Colonic mucosa (tissue), 4 donors: ENCODE results near the gene F13B. TPM values are rescaled to one million over a fixed set of nuclear protein-coding genes. Genes with fewer than 3 reads are reported as not detected.
"Not testable (repeated sequence)": the region's sequence is repeated elsewhere in the genome, so short reads cannot be mapped to it uniquely, and the experiment has no call there.

Source experiments
- DNase-seq: peaks from one replicate; pipeline ENCODE4 v3.0.0-alpha.2; 2020
- H3K27ac ChIP-seq: fragments of 200-600 bp; one replicate; pipeline ENCODE4 v1.8.0; 2021
- H3K27me3 ChIP-seq: fragments of 200-600 bp; one replicate; pipeline ENCODE4 v1.8.0; 2021
- H3K36me3 ChIP-seq: fragments of 200-600 bp; one replicate; pipeline ENCODE4 v1.8.0; 2021
- H3K4me1 ChIP-seq: fragments of 200-600 bp; one replicate; pipeline ENCODE4 v1.8.0; 2021; ENCODE audit warnings: mild to moderate bottlenecking
- H3K4me3 ChIP-seq: fragments of 200-600 bp; one replicate; pipeline ENCODE4 v1.8.0; 2021
- H3K9ac ChIP-seq, 2 donors: one replicate each; pipeline ENCODE4 v1.7.0; 2013; ENCODE audit warnings: control low read depth in 2 of 2, low read depth in 2 of 2, low read length in 2 of 2
- H3K9me3 ChIP-seq: fragments of 200-600 bp; one replicate; pipeline ENCODE4 v1.8.0; 2021
- CTCF ChIP-seq: fragments of 200-600 bp; IDR thresholded peaks from one replicate; pipeline ENCODE4 v1.8.0; 2022; ENCODE audit warnings: antibody characterized with exemption, mild to moderate bottlenecking
- intact Hi-C: fragments of 100-400 bp; cut with DNase I; formaldehyde crosslinking; loops from one replicate; pipeline ENCODE4 v1.14.1; 2022
- total RNA-seq, 2 donors: library from RNA; stranded (reverse); fragmentation: NEBNext Ultra II Directional in 1 of 2; extraction: Animal tissue kit (Norgen Biotek cat#: 25700) in 1 of 2; gene quantifications; one replicate each; pipeline ENCODE4 v1.2.1, GENCODE V29; 2021
- donor health status: healthy.
- donor health status: DM: no; HTN: no; CAD: no.
- donor health status: DM: no; HTN: no; CAD: no.

Gene F13B
- total RNA-seq, 2 donors from 2014 or later: not detected

- no peaks in the 10 kb centered on the region for H3K4me1 ChIP-seq
- no peaks in the 10 kb centered on the region for H3K36me3 ChIP-seq
- no peak overlapping the region for H3K9ac ChIP-seq
- no peak for TF ChIP-seq CTCF
- H3K27ac ChIP-seq: no peak overlapping the region
- no peaks in the 10 kb centered on the region for H3K27me3 ChIP-seq
- DNase-seq: no peak
- no peaks in the 10 kb centered on the region for H3K9me3 ChIP-seq
- H3K4me3 ChIP-seq: no peak overlapping the region
- intact Hi-C loops: no loop called here
Measured at GRCh38 chr1:197042676-197043341, 24.3 kb downstream of the F13B start.

- intact Hi-C loops: no loop called here
- no peak for DNase-seq
- Histone ChIP-seq H3K27me3 (no peaks in the 10 kb centered on the region), H3K36me3 (no peaks in the 10 kb centered on the region), H3K27ac (no peak overlapping the region), H3K9me3 (no peaks in the 10 kb centered on the region), H3K4me3 (no peak overlapping the region), H3K9ac (no peak overlapping the region), H3K4me1 (no peaks in the 10 kb centered on the region)
- TF ChIP-seq CTCF: no peak
Measured at GRCh38 chr1:197041486-197042353, 25.3 kb downstream of the F13B start.

DNA sequence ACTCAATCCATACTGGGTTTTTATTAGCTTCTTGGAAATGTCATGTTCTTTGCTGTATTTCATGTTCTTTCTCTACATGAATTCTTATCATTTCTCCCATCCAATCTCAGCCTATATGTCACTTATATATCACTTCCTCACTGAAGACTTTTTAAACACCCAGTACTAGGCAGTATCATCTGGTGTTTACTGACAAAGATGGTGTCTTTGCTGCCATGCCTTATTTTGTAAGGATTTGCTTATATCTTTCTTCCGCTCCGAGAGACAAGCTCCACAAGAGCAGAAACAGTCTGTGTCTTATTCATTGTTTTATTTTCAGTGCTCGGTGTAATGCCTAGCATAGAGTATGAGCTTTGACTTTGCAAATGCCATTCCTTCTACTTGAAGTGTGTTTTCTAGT is 30.2 kb downstream of the F13B start:
- Histone ChIP-seq H3K36me3 (no peaks in the 10 kb centered on the region), H3K4me3 (no peak overlapping the region), H3K27ac (no peak overlapping the region), H3K9me3 (no peaks in the 10 kb centered on the region), H3K27me3 (no peaks in the 10 kb centered on the region), H3K4me1 (no peaks in the 10 kb centered on the region), H3K9ac (no peak overlapping the region)
- intact Hi-C loops: no loop called here
- no peak for TF ChIP-seq CTCF
- DNase-seq: no peak

DNA sequence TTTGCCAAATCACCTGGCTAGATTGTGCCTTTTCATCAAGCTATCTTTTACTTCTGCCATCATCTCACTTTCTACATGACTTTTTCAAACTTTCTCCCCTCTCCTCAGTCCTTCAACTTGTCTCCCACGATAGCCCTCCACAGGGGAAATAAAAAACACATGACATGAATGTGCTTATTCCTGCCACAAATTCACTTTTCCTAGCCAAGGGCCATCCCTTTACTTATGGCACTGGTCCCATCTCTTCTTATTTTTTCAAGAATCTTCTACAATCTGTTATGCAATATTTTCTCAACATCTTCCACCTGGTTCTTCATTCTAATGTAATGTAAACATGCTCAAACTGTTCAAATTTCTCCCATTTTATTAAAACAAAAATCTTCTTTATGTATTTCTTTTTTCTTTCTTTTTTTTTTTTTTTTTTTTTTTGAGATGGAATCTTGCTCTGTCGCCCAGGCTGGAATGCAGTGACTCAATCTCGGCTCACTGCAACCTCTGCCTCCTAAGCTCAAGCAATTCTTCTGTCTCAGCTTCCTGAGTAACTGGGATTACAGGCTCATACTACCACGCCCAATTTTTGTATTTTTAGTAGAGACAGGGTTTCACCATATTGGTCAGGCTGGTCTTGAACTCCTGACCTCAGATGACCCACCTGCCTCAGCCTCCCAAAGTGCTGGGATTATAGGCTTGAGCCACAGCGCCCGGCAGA is 32.3 kb downstream of the F13B start:
- H3K27me3 ChIP-seq, intact Hi-C loops, H3K4me3 ChIP-seq, H3K9ac ChIP-seq, H3K27ac ChIP-seq, DNase-seq, H3K9me3 ChIP-seq, H3K36me3 ChIP-seq, H3K4me1 ChIP-seq: not testable (repeated sequence)

- no peak for TF ChIP-seq CTCF
- H3K4me3 ChIP-seq: no peak overlapping the region
- no peaks in the 10 kb centered on the region for H3K36me3 ChIP-seq
- H3K4me1 ChIP-seq: no peaks in the 10 kb centered on the region
- intact Hi-C loops: no loop called here
- no peaks in the 10 kb centered on the region for H3K9me3 ChIP-seq
- no peaks in the 10 kb centered on the region for H3K27me3 ChIP-seq
- no peak overlapping the region for H3K27ac ChIP-seq
- no peak for DNase-seq
- no peak overlapping the region for H3K9ac ChIP-seq
Measured at GRCh38 chr1:197029749-197030148, 37.3 kb downstream of the F13B start.
